Stimulated activated CD4-positive, alpha-beta T cell treated with anti-CD3 and anti-CD28 coated beads, Interleukin-4, amount 100 ng/mL, for 24 hours (primary cell): ENCODE data around the gene AKR7A3.

Experiments used
- DNase-seq: peaks from one replicate; pipeline ENCODE4 v3.0.0-alpha.2; 2020

Gene AKR7A3

DNA sequence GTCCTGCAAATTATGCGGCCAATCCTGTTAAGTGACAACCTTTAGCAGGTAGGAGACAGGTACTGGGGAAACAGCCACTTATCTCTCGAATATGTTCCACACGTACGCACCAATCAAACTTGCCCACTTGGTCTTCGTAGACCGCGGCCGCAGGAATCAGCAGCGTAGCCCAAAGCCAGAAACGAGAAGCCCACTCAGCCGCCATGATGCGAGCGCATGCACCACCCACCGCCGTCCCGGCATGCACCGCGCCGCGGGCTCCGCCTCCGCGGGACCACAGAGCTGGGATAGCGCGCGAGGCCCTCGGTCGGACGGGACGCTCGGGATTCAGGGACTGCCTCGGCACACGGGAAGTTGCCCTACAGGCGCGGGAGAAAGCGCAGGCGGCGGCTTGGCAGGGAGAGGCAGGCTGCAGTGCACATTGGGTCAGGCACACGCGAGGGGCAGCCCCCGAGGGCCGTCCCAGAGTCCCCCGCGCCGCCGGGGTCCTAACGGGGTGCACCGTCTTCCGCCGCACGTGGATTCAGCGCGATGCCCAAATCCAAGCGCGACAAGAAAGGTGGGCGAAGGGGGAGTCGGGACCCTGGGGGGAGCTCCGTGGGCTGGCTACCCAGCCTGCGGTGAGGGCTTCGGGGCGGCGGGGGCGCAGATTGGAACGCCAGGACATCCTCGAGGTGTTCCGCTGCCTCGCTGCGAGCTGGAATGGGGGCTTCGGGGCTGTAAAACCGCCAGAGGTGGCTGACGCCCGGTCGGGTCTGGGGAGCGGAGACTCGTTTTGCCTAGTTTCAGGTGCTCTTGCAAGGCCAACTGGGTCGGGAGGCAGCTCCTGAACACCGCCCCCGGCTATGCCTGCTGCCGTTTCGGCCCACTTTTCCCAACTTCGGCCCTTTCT, 37.0 kb downstream of the AKR7A3 start, which contains the start of the genes EMC1 and MRTO4:
Gene EMC1 (minus strand): TSS at position 220 of the 892 bp plus-strand sequence. CDS start 15 bp downstream, at position 205.
Gene MRTO4 (plus strand): TSS at position 501 of the 892 bp plus-strand sequence. CDS start 31 bp downstream, at position 532.
- DNase-seq, result peak; percentile 91

DNA sequence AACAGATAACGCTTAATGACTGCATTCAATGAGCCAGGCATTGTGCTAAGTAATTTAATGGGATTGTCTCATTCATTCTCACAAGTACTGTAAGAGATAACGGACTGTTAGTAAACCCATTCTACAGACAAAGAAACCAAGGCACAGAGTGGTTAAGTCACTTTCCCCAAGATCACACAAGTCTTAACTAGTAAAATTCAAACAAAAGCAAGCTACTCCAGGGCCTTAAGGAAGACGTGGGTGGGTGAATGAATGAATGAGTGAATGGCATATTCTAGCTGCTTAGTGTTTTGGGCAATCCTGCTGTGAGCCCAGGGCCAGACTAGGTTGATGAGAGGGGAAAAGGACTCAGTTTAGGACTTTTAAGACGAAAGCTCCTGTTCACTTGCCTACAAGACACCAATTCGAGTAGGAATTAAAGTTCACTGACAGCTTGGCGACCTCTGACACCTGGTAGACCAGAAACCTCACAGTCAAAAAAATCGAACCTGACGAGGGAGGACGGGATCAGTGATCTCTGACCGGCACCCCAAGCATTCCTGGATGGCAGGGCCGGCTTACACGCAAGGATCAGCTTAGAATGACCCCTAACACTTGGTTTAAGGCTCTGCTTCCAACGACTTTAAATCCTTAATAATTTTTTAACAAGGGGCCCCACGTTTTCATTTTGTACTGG, 37.8 kb downstream of the AKR7A3 start:
- DNase-seq, result no peak

DNA sequence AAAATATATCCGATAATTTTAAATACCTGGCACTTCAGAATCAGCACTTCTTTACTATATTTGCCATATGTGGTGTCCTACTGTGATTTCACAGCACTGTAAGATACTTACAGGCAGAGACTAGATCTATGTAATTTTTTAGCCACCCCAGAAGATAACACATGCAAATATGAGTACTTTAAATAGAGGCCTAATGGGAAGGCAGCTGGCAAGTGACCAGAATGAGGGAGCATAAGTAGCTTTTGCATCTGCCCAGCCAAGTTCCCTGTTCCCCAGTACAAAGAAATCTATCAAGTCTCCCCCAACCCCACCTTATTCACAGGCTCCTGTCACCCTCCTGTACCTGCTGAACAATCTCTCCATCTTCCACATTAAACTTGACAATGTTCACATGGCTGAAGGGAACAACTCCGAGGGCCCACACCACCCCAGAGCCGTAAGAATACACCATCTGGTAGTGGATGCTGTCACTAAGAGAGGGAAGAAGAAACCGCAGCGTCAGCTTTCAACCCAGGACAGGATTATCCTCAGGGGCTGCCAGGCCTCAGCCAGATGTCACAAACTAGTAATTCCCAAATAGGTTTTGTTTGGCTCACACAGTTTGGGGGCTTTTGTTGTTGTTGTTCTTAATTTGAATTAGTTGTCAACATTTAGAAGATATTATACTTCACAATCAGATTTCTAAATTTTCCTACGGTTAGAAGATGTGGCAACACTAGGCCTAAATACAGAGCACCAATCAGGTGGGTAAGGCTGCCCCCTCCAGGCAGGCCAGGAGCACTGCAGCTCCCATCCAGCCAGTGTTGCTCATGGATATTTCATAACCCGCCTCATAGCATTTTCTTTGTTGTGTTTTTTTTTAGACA, 47.7 kb downstream of the AKR7A3 start:
- peak; percentile 72 for DNase-seq

DNA sequence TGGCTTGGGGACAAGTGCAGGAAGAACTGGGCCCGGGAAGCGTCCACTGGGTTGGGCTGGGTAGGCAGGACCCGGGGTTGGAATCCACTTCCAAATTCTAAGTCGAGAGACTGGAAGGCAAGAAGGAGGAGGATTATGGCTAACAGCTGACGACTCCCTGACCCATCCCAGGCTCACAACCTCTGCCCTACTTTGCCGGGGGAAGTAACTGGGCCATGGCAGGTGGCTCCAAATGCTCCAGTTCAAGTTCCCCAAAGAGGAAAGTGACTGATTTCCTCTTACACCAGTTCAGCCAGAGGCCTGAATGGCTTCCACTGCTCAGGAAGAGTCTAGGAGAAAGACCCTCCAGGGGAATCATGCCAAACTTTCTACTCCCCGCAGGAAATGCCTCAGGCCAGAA, 48.7 kb downstream of the AKR7A3 start:
- DNase-seq, result no peak

DNA sequence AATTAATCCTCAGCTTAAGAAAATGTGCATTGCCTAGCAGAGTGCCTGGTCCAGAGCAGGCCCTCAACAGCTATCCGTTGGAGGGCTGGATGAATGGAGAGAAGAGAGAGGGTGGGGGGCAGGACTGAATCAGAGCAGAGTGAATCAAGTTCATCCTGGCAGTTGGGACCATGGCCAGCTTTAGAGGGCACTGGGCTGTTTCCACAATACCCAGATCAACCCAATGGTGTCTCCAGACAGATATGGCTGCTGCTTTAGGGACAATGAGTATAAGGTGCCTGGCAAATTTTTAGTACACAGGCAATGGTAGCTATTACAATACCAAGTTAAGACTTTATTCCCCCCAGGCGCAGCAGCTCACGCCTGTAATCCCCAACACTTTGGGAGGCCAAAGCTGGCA, 54.3 kb downstream of the AKR7A3 start:
- no peak for DNase-seq
